Femur (tissue), 1 donor: ENCODE data around the gene ERCC4.

ENCODE experiments used
- DNase-seq: peaks from one replicate; pipeline ENCODE4 v3.0.0-alpha.2; 2017

ERCC4 gene

DNA sequence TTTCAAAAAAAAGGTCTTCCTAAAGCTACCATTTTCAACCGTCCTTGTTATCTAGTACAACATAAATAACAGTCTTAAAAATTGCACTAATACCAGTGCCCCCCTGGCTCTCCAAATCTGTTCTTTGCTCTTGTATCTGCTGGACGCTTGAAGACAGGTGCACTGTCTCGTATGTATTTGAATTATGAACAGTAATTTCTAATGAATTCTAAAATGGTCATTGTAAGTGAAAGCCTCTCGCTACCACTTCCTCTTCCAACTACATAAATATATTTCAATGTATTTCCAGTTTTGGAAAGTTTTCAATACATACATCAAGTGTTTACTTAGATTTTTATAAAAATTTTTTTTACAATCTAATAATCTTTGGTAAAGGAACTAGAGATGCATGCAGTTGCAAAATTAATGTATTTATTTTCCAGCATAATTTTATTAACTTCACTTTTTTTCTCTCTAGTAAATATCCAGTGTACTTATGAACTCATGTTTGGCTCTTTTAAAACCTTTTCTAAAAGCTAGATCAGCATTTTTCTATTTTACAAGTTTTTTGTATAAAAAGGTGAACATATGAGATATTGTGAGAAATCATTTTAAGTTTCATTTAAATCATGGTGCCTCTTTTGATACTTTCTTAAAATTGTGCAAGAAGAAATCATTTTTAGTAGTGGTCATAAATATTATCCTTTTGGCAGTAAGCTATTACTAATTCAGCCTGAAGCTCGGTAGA, 31.0 kb downstream of the ERCC4 start:
- no peak for DNase-seq

DNA sequence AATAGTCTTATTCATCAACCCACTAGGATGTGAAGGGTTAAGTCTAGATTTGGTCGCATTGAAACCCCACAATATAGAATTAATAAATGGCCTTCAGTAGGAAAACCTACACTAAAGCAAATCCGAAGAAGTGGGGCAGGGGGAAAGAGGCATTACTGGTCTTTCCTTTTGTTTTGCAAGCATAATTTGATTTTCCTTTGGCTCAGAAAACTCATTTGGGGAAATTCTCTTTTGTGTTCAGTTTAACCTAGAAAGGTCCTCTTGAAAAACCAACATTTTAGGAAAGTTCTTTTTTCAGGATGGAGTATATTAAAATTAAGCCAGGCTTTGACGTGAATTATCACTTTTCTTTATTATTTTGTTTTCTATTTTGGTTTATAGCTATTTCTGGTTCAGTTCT, 31.7 kb downstream of the ERCC4 start:
- no peak for DNase-seq

DNA sequence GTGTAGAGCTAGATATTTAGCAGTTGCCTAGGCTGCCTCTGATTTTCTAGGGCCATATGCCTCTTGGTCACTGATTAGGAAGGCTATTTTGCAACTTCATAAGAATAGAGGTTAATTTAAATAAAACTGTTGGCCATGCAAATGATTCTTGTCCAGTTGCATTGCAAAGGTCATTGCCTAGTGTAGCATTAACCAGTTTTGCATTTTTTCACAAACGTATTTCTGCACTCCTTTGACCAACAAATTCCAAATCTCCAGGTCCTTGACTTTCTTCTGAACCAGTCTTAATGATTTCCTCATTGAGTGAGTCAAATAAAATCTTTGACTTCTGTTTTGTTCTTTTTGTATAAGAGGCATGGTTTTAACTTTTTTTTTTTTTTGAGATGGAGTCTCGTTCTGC, 33.5 kb downstream of the ERCC4 start:
- no peak for DNase-seq

DNA sequence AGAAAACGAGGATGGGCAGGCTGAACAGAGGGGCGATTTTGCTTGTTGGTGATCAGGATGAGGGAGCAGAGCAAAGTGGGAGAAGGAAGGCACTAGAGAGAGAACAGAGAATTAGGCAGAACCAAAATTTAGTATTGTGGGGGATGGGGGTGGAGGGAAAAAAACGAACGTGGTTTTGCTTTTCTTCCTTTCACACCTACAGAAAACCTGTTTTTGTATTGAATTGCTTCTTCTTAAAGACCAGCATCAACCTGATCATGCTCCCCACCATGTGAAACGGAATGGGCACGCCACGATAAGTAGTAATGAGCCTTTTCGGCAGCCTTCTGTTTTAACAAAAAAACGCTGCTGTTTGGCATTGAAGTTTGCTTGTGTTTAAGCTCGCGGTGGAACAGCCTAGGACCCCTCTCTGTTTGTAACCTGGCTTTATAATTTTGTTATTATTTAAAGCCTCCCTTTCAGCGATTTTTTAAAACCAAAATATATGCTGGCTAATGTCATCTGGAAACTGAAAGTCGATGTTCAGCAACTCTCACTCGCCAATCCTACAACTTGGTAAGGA, 36.8 kb downstream of the ERCC4 start:
- no peak for DNase-seq

DNA sequence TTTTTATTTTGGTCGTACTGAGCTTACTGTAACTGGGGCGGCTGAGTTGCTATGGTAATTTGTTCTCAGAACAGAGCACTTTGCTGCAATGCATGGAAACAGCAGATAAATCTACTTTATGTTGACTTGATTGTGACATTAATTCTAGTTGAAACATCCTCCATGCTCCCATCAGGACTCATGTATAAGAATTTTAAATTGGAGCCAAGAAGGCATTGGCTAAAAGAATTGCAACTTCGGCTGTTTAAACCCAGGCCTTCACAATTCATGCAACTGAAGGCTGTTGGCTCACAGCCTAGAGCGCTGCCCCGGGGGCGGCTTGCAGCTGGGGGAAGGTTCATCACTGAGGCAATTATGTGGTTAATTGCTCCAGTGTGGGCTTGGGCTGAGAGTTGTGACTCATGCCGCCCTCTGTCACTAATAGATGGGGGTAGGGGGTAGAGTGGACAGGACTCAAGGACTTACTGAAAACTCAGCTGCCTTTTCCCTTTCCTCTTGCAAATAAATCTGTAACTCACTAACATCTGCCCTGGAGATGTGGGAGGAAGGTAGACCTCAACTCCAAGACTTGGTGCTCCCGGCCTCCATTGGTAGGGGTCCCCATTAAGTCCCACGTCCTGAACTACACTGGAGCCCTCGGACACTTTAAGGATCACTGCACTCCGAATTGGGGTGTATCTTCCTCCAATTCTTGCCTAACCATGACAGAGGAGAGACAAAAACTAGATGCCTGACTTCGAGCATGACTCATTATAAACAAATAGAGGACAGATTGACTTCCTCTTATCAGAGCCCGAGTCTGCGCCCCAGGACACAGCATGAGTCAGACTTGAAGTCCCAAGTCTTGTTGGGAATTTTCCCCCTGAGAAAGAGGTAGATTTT, 37.5 kb downstream of the ERCC4 start:
- peak; percentile 80 for DNase-seq

DNA sequence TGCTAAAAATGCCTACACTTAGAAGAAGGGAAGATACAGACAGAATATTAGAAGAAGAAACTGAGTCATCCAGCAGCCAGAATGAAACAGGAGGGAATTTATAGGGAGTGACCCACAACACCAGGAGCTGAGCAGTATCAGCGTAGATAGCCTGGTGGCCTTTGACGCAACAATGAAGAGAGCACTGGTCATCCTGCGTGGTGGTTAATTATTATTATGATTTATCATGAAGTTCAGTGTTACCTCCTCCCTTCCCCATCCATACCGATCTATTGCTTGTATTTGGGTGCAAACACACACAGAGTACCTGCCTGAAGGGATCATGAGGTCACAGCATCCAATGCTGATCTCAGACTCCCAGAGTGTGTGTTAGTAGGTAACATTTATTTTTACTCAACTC, 38.5 kb downstream of the ERCC4 start:
- DNase-seq = no peak

DNA sequence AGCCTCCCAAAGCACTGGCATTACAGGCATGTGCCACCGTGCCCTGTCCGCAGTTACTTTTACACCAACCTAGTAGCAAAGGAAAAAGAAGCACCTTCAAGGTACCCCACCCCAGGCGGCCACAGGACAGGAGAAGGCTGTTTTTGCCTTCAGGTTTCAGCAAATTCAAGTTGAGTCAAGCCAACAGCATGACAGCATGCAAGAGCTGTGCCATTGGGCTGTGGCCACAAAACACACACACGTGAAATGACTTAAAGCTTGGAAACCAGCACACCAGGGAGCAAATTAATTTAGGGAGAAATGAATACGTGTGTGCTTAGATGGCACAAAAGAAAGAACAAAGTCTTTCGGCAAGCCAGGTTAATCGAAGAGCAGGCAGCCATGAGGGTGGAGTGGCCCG, 39.7 kb downstream of the ERCC4 start:
- DNase-seq = no peak

DNA sequence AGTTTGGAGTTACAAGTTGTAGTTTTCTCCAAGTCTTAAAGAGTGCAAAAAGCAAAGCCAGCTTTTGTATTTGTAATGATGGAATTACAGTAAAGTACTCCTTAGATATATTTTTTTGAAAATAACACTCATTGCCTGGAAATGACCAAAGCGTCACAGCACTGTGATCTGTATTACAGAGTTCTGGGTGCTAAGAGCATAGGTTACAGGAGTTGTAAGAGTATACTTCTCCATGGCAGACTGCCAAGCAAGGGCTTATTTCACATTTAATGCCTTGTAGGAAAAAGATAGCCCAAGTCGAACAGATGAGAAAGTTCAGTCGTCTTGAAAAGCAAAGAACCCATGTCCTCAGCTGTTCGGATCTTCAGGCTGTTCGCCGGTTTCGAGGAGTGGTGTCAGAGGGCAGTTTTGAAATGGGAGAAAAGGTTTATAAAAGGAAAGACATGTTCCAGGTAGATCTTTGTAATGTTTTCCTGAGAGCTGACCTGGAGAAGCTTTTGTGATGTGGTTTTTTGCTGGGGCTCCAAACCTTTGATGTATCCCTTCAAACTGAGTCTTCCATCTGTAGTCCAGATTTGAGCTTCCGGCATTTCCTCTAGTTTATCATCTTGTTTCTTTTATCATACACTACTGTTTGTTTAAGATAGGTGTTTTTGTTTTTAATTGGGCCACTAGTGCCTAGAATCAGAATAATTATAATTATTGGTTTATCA, 41.3 kb downstream of the ERCC4 start:
- DNase-seq = no peak

DNA sequence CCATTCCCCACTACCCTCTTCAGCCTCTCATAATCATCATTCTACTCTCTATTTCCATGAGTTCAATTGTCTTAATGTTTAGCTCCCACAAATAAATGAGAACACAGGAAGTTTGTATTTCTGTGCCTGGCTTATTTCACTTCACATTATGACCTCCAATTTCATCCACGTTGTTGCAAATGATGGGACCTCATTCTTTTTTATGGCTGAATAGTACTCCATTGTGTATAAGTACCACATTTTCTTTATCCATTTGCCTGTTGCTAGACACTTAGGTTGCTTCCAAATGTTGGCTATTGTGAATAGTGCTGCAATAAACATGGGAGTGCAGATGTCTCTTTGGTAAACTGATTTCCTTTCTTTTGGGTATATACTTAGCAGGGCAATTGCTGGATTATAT, 42.3 kb downstream of the ERCC4 start:
- DNase-seq = no peak

DNA sequence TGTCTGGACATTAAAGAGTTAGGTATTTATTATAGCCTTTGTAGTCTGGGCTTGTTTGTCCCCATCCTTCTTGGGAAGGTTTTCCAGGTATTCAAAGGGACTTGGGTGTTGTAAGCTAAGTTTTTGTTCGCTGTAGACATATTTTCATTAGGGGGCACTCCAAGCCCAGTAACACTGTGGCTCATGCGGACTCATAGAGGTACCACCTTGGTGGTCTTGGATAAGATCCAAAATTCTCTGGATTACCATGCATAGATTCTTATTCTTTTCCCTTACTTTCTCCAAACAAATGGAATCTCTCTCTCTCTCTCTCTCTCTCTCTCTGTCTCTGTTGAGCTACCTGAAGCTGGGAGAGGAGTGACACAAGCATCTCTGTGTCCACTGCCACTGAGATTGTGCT, 48.9 kb downstream of the ERCC4 start:
- DNase-seq = no peak

DNA sequence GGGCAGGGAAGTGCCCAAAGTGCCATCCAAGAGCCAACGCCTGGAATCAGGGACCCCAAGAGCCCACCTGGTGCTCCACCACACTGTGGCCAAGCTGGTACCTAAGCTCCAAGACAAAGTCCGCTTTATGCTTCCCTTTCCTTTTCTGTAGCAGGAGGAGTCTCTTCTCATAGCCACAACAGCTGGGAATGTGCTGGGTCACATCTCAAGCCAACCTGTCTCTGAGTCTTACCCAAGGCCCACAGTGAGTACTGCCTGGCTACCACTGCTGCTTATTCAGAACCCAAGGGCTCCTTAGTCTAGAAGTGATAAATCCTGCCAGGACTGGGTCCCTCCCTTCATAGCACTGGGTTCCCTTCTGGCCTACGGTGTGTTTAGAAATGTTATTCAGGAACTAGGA, 49.8 kb downstream of the ERCC4 start:
- DNase-seq = no peak

DNA sequence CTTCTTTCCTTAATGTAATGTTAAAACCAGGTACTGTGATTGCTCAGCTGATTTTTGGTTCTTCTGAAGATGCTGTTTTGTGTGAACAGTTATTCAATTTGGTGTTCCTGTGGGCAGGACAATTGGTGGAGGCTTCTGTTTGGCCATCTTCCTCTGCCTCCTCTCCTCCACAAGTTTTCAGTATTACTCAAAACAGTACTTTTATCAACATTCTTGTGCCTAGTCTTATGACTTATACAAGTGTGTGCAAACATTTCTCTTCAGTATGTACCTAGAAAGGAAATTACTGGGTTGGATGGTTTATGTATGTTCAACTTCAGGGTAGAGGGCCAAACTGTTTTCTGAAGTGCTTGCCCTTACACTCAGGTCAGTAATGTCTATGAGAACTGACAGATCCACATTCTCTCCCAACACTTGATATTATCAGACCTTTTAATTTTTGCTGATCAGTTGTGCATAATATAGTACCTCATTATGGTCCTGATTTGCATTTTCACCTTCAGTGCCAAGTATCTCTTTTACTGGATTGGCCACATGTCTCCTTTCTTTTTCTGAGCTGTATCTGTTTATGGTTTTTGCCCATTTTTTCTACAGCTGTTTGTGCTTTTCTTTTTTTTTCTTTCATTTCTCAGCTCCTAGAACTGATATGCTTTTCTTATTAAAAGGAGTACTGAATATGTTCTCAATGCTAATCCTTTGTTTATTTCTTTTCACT, 50.9 kb downstream of the ERCC4 start:
- no peak for DNase-seq

DNA sequence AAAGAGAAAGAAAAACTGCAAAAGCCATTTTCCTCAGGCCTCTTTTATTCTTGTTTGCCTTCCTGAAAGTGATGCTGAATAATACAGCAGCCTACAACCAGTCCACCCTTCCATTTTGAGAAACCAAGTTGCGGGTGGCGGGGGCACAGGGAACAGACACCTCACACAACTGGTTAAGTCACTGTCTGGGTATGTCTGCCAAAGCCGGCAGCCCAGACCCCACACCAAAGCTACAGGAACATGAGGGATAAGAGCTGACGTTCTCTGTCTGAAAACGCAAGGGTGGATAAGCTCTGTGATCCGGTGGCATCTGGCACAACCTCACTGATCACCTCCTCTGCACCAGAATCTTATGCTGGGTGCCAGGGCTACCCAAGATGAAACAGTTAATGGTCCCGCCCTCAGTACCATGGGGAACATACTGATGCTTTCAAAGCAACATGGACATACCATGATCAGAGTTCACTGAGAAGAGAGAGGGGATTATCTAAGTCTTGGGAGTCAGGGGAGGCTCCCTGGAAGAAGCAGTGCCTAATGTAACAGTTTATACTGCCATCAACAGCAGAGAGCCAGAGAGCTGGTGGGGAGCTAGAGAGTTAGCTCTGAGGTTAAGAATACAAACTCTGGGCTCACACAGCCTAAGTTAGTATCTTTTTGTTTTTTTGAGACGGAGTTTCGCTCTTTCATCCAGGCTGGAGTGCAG, 53.5 kb downstream of the ERCC4 start:
- no peak for DNase-seq

DNA sequence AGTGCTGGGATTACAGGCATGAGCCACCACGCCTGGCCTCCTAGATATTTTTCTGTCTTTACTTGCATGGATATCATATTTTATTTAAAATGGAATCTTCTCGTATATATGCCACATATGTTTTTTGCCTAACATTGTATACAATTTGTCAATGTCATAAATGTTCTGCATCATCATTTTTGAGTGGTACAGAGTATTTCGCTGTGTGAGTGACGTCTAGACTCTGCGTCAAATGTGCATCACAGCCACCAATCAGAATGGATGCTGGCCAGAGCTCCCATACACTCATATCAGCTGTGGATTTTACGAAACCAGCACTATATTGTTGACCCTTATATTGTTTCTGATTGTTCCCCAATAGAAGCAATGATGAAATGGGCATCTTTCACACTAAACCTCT, 57.2 kb downstream of the ERCC4 start:
- no peak for DNase-seq

DNA sequence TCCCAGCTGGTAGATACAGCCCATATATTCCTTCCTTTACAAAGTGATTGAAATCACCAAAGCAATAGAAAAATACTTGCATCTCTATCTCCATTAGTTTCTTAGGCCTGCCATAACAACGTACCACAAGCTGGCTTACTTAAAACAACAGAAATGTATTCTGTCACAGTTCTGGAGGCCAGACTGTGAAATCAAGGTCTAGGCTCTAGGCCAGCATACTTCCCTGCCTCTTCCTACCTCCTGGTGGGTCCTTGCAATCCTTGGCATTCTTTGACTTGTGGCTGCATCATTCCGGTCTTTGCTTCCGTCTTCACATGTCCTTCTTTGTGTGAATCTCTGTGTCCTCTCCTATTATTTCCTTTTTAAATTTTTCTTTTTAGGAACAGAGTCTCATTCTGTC, 62.5 kb downstream of the ERCC4 start:
- DNase-seq = no peak

DNA sequence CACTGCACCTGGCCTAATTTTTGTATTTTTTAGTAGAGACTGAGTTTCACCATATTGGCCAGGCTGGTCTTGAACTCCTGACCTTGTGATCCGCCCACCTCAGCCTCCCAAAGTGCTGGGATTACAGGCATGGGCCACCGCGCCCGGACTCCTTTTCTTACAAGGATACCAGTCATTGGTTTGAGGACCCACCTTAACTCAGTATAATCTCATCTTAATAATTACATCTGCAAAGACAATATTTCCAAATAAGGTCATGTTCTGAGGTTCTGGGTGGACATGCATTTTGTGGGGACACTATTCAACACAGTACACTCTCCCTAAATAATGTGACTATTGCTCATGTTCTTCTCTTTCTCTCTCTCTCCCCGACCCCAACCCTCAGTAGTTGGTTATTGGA, 63.7 kb downstream of the ERCC4 start:
- no peak for DNase-seq

DNA sequence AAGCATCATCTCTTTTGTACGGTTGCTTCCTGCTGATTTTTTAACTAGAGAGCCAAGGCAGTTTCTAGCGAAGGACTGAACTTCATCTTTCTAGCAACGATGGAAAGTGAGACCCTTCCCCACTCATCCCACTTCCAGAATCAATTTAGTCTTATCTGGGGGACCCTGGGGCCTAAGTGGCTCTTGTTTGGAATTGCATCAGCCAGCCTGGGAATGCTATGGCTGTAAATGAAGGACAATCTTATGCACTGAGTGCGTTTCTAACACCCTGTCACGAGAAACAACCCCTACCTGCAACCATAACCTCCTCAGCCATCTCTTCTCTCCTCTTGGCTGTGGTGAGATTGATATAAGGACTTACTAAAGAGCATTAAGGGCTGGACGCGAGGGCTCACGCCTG, 64.8 kb downstream of the ERCC4 start:
- no peak for DNase-seq

DNA sequence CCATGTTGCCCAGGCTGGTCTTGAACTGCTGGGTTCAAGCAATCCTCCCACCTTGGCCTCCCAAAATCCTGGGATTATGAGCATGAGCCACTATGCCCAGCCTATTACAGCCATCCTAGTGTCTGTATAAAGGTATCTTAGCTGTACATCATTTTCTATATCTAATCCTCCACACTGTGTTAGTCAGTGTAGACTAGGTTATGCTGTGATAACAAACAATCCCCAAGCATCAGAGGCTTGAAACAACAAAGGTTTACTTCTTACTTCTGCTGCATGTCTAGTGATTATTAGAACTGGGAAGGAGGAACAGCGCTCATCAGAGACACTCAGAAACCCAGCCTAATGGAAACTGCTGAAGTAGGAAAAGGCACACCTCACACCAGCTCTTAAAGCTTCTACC, 68.1 kb downstream of the ERCC4 start:
- DNase-seq = no peak

DNA sequence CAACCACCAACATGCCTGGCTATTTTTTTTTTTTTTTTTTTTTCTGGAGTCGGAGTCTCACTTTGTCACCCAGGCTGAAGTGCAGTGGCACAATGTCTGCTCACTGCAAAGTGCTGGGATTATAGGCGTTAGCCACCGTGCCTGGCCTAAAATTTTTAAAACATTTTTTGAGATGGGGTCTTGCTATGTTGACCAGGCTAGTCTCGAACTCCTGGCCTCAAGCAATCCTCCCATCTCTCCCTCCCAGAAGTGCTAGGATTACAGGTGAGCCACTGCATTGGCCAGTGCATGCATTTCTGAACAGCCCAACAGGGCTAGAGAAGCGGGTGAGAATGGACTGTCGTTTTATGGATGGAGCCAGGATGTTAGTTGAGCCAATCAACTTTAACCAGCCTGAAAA, 72.4 kb downstream of the ERCC4 start:
- DNase-seq = no peak

DNA sequence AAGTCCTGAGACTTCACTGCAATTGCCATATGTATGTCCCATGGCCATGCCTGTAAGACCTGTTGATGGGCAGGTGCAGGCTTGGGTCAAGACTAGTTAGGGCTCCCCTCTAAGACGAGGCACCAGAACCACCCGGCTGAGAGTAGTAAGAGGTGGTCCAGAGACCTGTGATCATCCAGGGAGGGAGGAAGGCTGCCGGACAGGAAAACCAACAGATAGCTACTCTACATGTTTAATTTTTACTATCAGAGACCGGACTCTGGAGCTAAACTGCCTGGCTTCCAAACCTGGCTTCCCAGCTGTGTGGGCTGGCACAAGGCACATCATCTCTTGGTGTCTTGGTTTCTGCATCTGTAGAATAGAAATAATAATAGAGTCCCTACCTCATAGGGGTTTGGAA, 73.0 kb downstream of the ERCC4 start:
- no peak for DNase-seq

DNA sequence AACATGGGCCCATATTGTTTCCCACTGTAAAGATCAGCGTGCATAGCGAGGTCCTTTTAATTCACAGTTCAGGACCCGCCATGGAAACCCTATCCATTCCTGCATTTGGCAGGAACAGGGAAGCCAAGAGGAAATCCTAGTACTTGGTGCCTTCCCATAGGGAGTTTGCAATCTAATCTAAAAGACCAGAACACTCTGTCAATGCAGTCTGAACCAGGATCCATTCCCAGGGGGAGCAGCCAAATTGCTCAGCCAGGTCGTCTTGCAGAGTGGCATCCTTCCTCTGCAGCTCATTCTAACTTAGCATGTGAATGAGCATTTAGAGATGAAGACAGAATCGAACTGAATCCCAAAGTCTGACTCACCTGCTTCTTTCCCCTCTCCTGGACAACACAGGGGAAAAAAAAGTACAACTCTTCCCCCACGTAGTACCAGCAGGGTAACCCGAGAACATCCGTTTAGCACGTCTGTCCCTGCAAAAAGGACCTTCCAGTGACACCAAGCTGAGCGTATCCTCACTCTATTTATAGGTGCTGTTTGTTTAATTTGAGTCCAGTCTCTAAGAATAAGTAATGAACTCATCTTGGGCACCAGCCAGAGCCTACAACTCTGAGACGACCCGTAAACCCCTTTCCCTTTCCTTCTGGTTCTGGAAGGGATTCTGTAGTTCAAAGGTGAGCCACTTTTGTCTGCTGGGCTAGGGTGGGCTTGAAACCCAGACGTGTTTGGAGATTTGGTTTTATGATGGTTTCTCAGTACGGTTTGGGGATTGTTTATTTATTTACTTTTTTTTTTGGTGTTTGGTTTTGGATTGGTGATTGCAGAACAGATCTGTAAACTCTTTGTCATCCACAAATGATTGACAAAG, 74.5 kb downstream of the ERCC4 start:
- DNase-seq = no peak
